WTC11 (cell line): ENCODE data around the gene MOB3C. TPM values are rescaled to one million over a fixed set of nuclear protein-coding genes. Genes with fewer than 3 reads are reported as not detected.

Experiments used
- ATAC-seq: fragments of 200-7000 bp; cut with Tn5 transposase; 2 replicates; pipeline ENCODE4 v1.10.0; 2021; ENCODE audit warnings: mild to moderate bottlenecking, moderate library complexity
- CTCF ChIA-PET: fragments of 300-600 bp; sonication (Branson Sonifier 250); formaldehyde crosslinking; loops from one replicate; lab custom pipeline; 2021; ENCODE audit warnings: antibody characterized with exemption; lab: Charles Lee
- POLR2A ChIA-PET: fragments of 350-600 bp; sonication (Branson Sonifier 250); formaldehyde crosslinking; loops from one replicate; lab custom pipeline; 2021; ENCODE audit warnings: antibody characterized with exemption; lab: Charles Lee
- DNase-seq: peaks from one replicate; pipeline ENCODE4 v3.0.0; 2021; ENCODE audit warnings: low spot score
- H3K27ac Mint-ChIP-seq: 2 replicates; pipeline ENCODE4 v1.8.0; 2021; ENCODE audit warnings: mixed read lengths
- H3K27me3 Mint-ChIP-seq: 2 replicates; pipeline ENCODE4 v1.8.0; 2021; ENCODE audit warnings: low read depth, mild to moderate bottlenecking, moderate library complexity, mixed read lengths
- H3K36me3 Mint-ChIP-seq: 2 replicates; pipeline ENCODE4 v1.8.0; 2021; ENCODE audit warnings: mixed read lengths
- H3K4me1 Mint-ChIP-seq: 2 replicates; pipeline ENCODE4 v1.8.0; 2022; ENCODE audit warnings: mixed read lengths
- H3K4me3 Mint-ChIP-seq: 2 replicates; pipeline ENCODE4 v1.8.0; 2021; ENCODE audit warnings: mild to moderate bottlenecking, moderate library complexity, mixed read lengths
- H3K9me3 Mint-ChIP-seq: 2 replicates; pipeline ENCODE4 v1.8.0; 2021; ENCODE audit warnings: mixed read lengths
- AFF4 ChIP-seq: sonication (generic); formaldehyde crosslinking; IDR thresholded peaks from 2 replicates; pipeline ENCODE4 v1.8.1; 2023; ENCODE audit warnings: mild to moderate bottlenecking, missing genetic modification reagents, borderline replicate concordance
- E2F1 ChIP-seq: sonication (generic); formaldehyde crosslinking; IDR thresholded peaks from 2 replicates; pipeline ENCODE4 v1.8.0; 2022; ENCODE audit warnings: mild to moderate bottlenecking, missing genetic modification reagents
- FOXP4 ChIP-seq: sonication (generic); formaldehyde crosslinking; IDR thresholded peaks from 2 replicates; pipeline ENCODE4 v1.8.0; 2022; ENCODE audit warnings: mild to moderate bottlenecking, missing genetic modification reagents
- GRHL2 ChIP-seq: fragments of 250-450 bp; sonication (Bioruptor Pico); IDR thresholded peaks from 2 replicates; pipeline ENCODE4 v1.8.0; 2022; ENCODE audit warnings: mild to moderate bottlenecking, moderate library complexity; ENCODE audit not compliant: insufficient replicate concordance, severe bottlenecking
- IRF2 ChIP-seq: sonication (generic); formaldehyde crosslinking; IDR thresholded peaks from 2 replicates; pipeline ENCODE4 v1.8.0; 2022; ENCODE audit warnings: low read depth, missing genetic modification reagents, borderline replicate concordance
- JUN ChIP-seq: sonication (generic); formaldehyde crosslinking; IDR thresholded peaks from 2 replicates; pipeline ENCODE4 v1.8.0; 2023; ENCODE audit warnings: mild to moderate bottlenecking, missing genetic modification reagents
- MLX ChIP-seq: sonication (generic); formaldehyde crosslinking; IDR thresholded peaks from 2 replicates; pipeline ENCODE4 v1.8.1; 2023; ENCODE audit warnings: mild to moderate bottlenecking, missing genetic modification reagents, moderate library complexity
- MYBL2 ChIP-seq: sonication (generic); formaldehyde crosslinking; IDR thresholded peaks from 2 replicates; pipeline ENCODE4 v1.8.1; 2023; ENCODE audit warnings: mild to moderate bottlenecking, moderate library complexity, missing genetic modification reagents
- SMAD3 ChIP-seq: sonication (generic); formaldehyde crosslinking; IDR thresholded peaks from 2 replicates; pipeline ENCODE4 v1.8.0; 2022; ENCODE audit warnings: missing genetic modification reagents, mild to moderate bottlenecking, borderline replicate concordance
- ZNF219 ChIP-seq: sonication (generic); formaldehyde crosslinking; IDR thresholded peaks from 2 replicates; pipeline ENCODE4 v1.8.0; 2023; ENCODE audit warnings: missing genetic modification reagents, mild to moderate bottlenecking, borderline replicate concordance
- total RNA-seq: library from RNA; stranded (reverse); gene quantifications from 3 replicates; pipeline ENCODE4 v1.2.3, GENCODE V29; 2021
- TF ChIP-seq, protein P1 (sequence below): sonication (generic); formaldehyde crosslinking; conservative IDR thresholded peaks from 2 replicates; pipeline ENCODE4 v1.8.1; 2023; ENCODE audit warnings: mild to moderate bottlenecking, low read depth, missing genetic modification reagents, moderate library complexity
- TF ChIP-seq, protein P2 (sequence below): fragments of 250-450 bp; sonication (Bioruptor Pico); IDR thresholded peaks from 2 replicates; pipeline ENCODE4 v1.9.0; 2021; ENCODE audit warnings: moderate library complexity, mild to moderate bottlenecking, inconsistent platforms, borderline replicate concordance

Gene MOB3C
- total RNA-seq, 1 experiment from 2014 or later, result 3.1 TPM

DNA sequence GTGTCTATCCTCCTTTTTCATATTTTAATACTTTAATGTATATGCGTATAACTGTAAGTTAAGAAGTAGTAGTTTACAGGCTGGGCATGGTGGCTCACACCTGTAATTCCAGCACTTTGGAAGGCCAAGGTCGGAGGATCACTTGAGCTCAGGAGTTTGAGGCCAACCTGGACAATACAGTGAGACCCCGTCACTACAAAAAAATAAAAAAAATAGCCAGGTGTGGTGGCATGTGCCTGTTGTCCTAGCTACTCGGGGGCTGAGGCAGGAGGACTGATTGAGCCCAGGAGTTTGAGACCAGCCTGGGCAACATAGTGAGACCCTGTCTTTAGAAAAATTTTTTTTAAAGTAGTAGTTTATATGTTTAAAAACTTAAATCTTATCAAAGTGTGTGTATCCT lies 29.2 kb upstream of the MOB3C start:
- DNase-seq (no peak), ATAC-seq (no peak)
- H3K4me1 Mint-ChIP-seq, result no peaks in the 10 kb centered on the region
- H3K4me3 Mint-ChIP-seq, result no peak overlapping the region
- no peaks in the 10 kb centered on the region for H3K27me3 Mint-ChIP-seq
- no peak overlapping the region for H3K27ac Mint-ChIP-seq
- H3K36me3 Mint-ChIP-seq, result peaks cover 33% of the 10 kb centered on the region
- H3K9me3 Mint-ChIP-seq, result peaks cover 23% of the 10 kb centered on the region
- ChIA-PET CTCF (interaction anchor here (1.0 kb wide), 1 partner anchor 24 kb away, joined by 3 read pairs; no protein-coding TSS in a partner anchor), POLR2A (no interaction called here)
- TF ChIP-seq FOXP4 (no peak), JUN (no peak), SMAD3 (CRISPR knock-in tag) (no peak)

DNA sequence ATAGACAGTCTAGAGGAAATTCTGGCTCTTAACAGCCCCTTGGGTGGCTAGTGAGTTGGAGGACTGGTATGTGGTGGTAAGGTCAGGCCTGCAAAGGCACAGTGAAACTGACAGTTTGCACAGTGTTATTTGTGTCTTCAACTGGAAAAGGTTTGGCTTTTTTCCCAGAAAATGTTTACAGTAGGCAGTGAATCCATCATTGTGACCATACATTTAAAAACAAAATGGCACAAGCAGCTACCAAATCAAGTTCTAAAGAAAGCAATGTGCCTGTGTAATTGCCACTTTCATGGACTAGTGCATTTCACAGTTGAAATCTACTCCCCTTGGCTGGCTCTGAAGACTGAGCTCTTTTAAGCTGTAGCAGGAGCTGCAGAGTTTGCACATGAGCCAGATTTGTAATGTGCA lies 26.8 kb upstream of the MOB3C start:
- Mint-ChIP-seq H3K9me3 (peaks cover 6% of the 10 kb centered on the region), H3K27me3 (no peaks in the 10 kb centered on the region), H3K27ac (no peak overlapping the region), H3K36me3 (peaks cover 12% of the 10 kb centered on the region), H3K4me1 (no peaks in the 10 kb centered on the region), H3K4me3 (no peak overlapping the region)
- TF ChIP-seq GRHL2 (CRISPR knock-in tag), result no peak
- no peak for TF ChIP-seq ZNF219 (CRISPR knock-in tag)
- TF ChIP-seq, protein P1, sequence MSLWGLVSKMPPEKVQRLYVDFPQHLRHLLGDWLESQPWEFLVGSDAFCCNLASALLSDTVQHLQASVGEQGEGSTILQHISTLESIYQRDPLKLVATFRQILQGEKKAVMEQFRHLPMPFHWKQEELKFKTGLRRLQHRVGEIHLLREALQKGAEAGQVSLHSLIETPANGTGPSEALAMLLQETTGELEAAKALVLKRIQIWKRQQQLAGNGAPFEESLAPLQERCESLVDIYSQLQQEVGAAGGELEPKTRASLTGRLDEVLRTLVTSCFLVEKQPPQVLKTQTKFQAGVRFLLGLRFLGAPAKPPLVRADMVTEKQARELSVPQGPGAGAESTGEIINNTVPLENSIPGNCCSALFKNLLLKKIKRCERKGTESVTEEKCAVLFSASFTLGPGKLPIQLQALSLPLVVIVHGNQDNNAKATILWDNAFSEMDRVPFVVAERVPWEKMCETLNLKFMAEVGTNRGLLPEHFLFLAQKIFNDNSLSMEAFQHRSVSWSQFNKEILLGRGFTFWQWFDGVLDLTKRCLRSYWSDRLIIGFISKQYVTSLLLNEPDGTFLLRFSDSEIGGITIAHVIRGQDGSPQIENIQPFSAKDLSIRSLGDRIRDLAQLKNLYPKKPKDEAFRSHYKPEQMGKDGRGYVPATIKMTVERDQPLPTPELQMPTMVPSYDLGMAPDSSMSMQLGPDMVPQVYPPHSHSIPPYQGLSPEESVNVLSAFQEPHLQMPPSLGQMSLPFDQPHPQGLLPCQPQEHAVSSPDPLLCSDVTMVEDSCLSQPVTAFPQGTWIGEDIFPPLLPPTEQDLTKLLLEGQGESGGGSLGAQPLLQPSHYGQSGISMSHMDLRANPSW, result no peak
- TF ChIP-seq MYBL2 (CRISPR knock-in tag), result no peak
- TF ChIP-seq IRF2 (CRISPR knock-in tag), result no peak
- no peak for TF ChIP-seq AFF4 (CRISPR knock-in tag)
- TF ChIP-seq, protein P2, sequence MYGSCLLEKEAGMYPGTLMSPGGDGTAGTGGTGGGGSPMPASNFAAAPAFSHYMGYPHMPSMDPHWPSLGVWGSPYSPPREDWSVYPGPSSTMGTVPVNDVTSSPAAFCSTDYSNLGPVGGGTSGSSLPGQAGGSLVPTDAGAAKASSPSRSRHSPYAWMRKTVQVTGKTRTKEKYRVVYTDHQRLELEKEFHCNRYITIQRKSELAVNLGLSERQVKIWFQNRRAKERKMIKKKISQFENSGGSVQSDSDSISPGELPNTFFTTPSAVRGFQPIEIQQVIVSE, result no peak
- no peak for TF ChIP-seq E2F1 (CRISPR knock-in tag)
- TF ChIP-seq MLX (CRISPR knock-in tag), result no peak
- DNase-seq, result no peak
- POLR2A ChIA-PET, result no interaction called here
- CTCF ChIA-PET, result no interaction called here
- ATAC-seq, result no peak
